MCF 10A (cell line): ENCODE measurements around the gene ALDH3B1. TPM values are rescaled to one million over a fixed set of nuclear protein-coding genes. Genes with fewer than 3 reads are reported as not detected.
A peak's percentile ranks its signal among the peaks of the same experiment; 100 is the strongest.

Experiments
- BruUV-seq: library from RNA; stranded (reverse); fragments of 400-500 nt; replicated peaks from 2 replicates; lab custom pipeline; 2021; lab: Mats Ljungman, UMichigan
- CTCF ChIA-PET: fragments of 300-600 bp; sonication (Branson Sonifier 250); formaldehyde crosslinking; extraction: SDS; loops from one replicate; lab custom pipeline; 2021; ENCODE audit warnings: antibody characterized with exemption, inconsistent platforms; lab: Yijun Ruan, JAX
- POLR2A ChIA-PET: fragments of 300-600, 350-650 bp; sonication (Branson Sonifier 250); formaldehyde crosslinking; extraction: SDS; loops from one replicate; lab custom pipeline; 2020; ENCODE audit warnings: antibody characterized with exemption, inconsistent platforms; lab: Yijun Ruan, JAX
- DNase-seq: peaks from one replicate; pipeline ENCODE4 v3.0.0-alpha.2; 2018; ENCODE audit not compliant: unreplicated experiment
- H3K27ac Mint-ChIP-seq: one replicate; pipeline ENCODE4 v1.8.0; 2022; ENCODE audit warnings: mild to moderate bottlenecking, low read depth, mixed read lengths; ENCODE audit not compliant: unreplicated experiment
- H3K27me3 Mint-ChIP-seq: one replicate; pipeline ENCODE4 v1.8.0; 2022; ENCODE audit warnings: mixed read lengths; ENCODE audit not compliant: insufficient read depth, unreplicated experiment
- H3K36me3 Mint-ChIP-seq: one replicate; pipeline ENCODE4 v1.8.0; 2022; ENCODE audit warnings: mild to moderate bottlenecking, moderate library complexity, mixed read lengths; ENCODE audit not compliant: insufficient read depth, unreplicated experiment
- H3K4me1 Mint-ChIP-seq: one replicate; pipeline ENCODE4 v1.8.0; 2022; ENCODE audit warnings: mixed read lengths; ENCODE audit not compliant: insufficient read depth, unreplicated experiment
- H3K4me3 Mint-ChIP-seq: one replicate; pipeline ENCODE4 v1.8.0; 2022; ENCODE audit warnings: mild to moderate bottlenecking, moderate library complexity, mixed read lengths; ENCODE audit not compliant: unreplicated experiment
- H3K9me3 Mint-ChIP-seq: one replicate; pipeline ENCODE4 v1.8.0; 2022; ENCODE audit warnings: mixed read lengths; ENCODE audit not compliant: unreplicated experiment
- intact Hi-C: fragments of 100-400 bp; cut with micrococcal nuclease; formaldehyde crosslinking; loops from 2 replicates; pipeline ENCODE4 v1.14.1; 2022
- total RNA-seq: library from RNA; stranded (reverse); gene quantifications from 2 replicates; pipeline ENCODE4 v1.2.3, GENCODE V29; 2022
- TF ChIP-seq, protein P1 (sequence below): fragments of 200-600 bp; IDR thresholded peaks from one replicate; pipeline ENCODE4 v1.8.0; 2022; ENCODE audit warnings: antibody characterized with exemption, mild to moderate bottlenecking; ENCODE audit not compliant: unreplicated experiment

The ALDH3B1 gene
- total RNA-seq, 1 experiment from 2014 or later: 37.2 TPM

GRCh38 chr11:68021167-68021787, 11.2 kb downstream of the ALDH3B1 start:
- BruUV-seq: no TSS peak
- H3K4me3 Mint-ChIP-seq: no peak overlapping the region
- POLR2A ChIA-PET: interaction anchor here (1.1 to 6.4 kb wide), 3 partner anchors 9 to 152 kb away, joined by 3 to 46 read pairs (median 5); partner anchors contain the start of genes ALDH3B1 and NDUFS8
- H3K27me3 Mint-ChIP-seq: no peaks in the 10 kb centered on the region
- no peaks in the 10 kb centered on the region for H3K9me3 Mint-ChIP-seq
- peak overlapping the region; percentile 92 for H3K27ac Mint-ChIP-seq
- peak; percentile 73 for DNase-seq
- intact Hi-C loops: loop anchor here (1.0 kb wide), 1 partner anchor 12 kb away; no protein-coding TSS in a partner anchor
- peaks cover 74% of the 10 kb centered on the region for H3K36me3 Mint-ChIP-seq
- peaks cover 40% of the 10 kb centered on the region for H3K4me1 Mint-ChIP-seq
- CTCF ChIA-PET: interaction anchor here (0.6 to 4.1 kb wide), 6 partner anchors 11 to 430 kb away, joined by 3 to 34 read pairs (median 3); partner anchors contain the start of gene ALDH3B1
- TF ChIP-seq, protein P1, sequence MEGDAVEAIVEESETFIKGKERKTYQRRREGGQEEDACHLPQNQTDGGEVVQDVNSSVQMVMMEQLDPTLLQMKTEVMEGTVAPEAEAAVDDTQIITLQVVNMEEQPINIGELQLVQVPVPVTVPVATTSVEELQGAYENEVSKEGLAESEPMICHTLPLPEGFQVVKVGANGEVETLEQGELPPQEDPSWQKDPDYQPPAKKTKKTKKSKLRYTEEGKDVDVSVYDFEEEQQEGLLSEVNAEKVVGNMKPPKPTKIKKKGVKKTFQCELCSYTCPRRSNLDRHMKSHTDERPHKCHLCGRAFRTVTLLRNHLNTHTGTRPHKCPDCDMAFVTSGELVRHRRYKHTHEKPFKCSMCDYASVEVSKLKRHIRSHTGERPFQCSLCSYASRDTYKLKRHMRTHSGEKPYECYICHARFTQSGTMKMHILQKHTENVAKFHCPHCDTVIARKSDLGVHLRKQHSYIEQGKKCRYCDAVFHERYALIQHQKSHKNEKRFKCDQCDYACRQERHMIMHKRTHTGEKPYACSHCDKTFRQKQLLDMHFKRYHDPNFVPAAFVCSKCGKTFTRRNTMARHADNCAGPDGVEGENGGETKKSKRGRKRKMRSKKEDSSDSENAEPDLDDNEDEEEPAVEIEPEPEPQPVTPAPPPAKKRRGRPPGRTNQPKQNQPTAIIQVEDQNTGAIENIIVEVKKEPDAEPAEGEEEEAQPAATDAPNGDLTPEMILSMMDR: peak; percentile 50

DNA sequence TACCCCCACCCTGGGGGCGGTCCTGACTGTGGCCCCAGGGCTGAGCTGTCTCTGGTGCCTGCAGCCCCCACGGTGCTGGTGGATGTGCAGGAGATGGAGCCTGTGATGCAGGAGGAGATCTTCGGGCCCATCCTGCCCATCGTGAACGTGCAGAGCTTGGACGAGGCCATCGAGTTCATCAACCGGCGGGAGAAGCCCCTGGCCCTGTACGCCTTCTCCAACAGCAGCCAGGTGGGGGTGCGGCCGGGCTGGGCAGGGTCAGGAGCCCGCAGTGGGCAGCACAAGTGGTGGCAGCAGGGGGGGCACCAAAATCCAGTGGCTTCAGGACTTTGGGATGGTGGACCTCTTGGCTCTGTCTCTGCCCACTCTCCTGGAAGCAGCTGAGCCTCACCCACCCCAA, 12.4 kb downstream of the ALDH3B1 start:
- DNase-seq: no peak
- Mint-ChIP-seq H3K9me3 (no peaks in the 10 kb centered on the region), H3K4me1 (peaks cover 27% of the 10 kb centered on the region), H3K4me3 (no peak overlapping the region), H3K27me3 (no peaks in the 10 kb centered on the region), H3K36me3 (peaks cover 71% of the 10 kb centered on the region), H3K27ac (no peak overlapping the region)
- CTCF ChIA-PET: interaction anchor here (0.7 to 4.1 kb wide), 4 partner anchors 8 to 21 kb away, joined by 3 to 34 read pairs (median 4); partner anchors contain the start of genes ALDH3B1 and NDUFS8
- POLR2A ChIA-PET: interaction anchor here (1.2 to 6.4 kb wide), 2 partner anchors 8 to 13 kb away, joined by 5 to 46 read pairs; partner anchors contain the start of genes ALDH3B1 and NDUFS8
- TF ChIP-seq, protein P1: no peak
- intact Hi-C loops: no loop called here
- BruUV-seq: no TSS peak

DNA sequence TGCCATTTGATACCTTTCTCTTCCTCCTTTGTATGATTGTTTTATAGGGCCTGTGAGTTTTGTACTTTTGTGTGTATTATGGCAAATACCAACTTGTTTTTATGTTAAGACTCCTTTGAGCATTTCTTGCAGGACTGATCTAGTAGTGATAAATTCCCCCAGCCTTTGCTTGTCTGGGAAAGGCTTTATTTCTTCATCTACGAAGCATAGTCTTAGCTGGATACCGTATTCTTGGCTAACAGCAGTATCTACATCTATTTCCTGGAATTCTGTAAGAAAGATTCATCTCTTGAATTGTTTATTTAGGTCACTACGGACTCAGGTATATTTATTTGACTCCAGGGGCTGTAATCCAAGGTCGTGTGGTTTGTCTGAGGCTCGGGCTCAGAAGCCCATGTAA, 14.4 kb downstream of the ALDH3B1 start:
- intact Hi-C loops: no loop called here
- Mint-ChIP-seq H3K36me3 (peaks cover 65% of the 10 kb centered on the region), H3K4me3 (no peak overlapping the region), H3K4me1 (peaks cover 34% of the 10 kb centered on the region), H3K27ac (no peak overlapping the region), H3K27me3 (no peaks in the 10 kb centered on the region), H3K9me3 (no peaks in the 10 kb centered on the region)
- TF ChIP-seq, protein P1: no peak
- no peak for DNase-seq
- POLR2A ChIA-PET: interaction anchor here (1.4 to 6.4 kb wide), 2 partner anchors 11 to 15 kb away, joined by 5 to 46 read pairs; partner anchors contain the start of gene ALDH3B1
- no TSS peak for BruUV-seq
- CTCF ChIA-PET: interaction anchor here (1.2 kb wide), 1 partner anchor 22 kb away, joined by 5 read pairs; no protein-coding TSS in a partner anchor

DNA sequence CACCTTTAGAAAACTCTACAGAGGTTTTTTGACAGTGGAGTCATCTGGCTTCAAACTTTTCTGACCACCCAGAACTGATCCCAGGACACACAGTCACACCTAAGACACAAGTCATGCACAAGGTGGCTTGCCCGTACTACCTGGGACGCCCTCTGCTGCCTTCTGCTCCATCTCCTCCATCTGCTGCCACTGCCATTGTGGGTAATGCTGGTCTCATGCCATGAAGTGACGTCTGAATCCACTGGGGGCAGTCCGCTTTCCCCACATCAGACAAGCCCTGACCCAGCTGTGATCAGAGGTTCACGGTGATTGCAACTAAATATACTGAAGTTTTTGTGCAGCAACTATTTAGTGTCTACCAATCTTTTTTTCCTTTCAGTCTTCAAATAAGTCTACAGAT, 14.9 kb downstream of the ALDH3B1 start:
- no TSS peak for BruUV-seq
- POLR2A ChIA-PET: no interaction called here
- TF ChIP-seq, protein P1: no peak

More for the DNA sequence above, 14.9 kb downstream of the ALDH3B1 start:
- Mint-ChIP-seq H3K36me3 (peaks cover 63% of the 10 kb centered on the region), H3K27ac (no peak overlapping the region), H3K27me3 (no peaks in the 10 kb centered on the region), H3K9me3 (no peaks in the 10 kb centered on the region), H3K4me3 (no peak overlapping the region), H3K4me1 (peaks cover 32% of the 10 kb centered on the region)
- CTCF ChIA-PET: interaction anchor here (0.6 to 1.2 kb wide), 2 partner anchors 23 to 32 kb away, joined by 4 to 5 read pairs; no protein-coding TSS in a partner anchor
- DNase-seq: no peak
- intact Hi-C loops: no loop called here
